NCI-H345 treated with DMSO at 0.1 percent for 48 hours (cell line): ENCODE results near the gene PIGB.
"Not testable (repeated sequence)": the region's sequence is repeated elsewhere in the genome, so short reads cannot be mapped to it uniquely, and the experiment has no call there.

ENCODE experiments used
- DNase-seq: peaks from one replicate; lab custom pipeline; 2025; ENCODE audit not compliant: unreplicated experiment; lab: John Stamatoyannopoulos, UW

Gene PIGB

DNA sequence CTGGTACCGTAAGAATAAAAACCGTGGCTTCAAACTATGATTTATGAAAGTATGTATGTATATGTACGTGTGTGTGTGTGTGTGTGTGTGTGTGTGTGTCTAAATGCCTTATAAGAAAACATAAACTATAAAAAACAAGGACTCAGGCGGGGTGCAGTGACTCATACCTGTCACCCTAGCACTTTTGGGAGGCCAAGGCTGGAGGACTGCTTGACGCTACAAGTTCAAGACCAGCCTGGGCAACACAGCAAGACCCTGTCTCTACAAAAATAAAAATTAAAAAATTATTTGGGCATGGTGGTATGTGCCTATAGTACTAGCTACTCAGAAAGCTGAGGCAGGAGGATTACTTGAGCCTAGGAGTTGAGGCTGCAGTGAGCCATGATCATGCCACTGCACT lies 60.1 kb downstream of the PIGB start:
- no peak for DNase-seq

DNA sequence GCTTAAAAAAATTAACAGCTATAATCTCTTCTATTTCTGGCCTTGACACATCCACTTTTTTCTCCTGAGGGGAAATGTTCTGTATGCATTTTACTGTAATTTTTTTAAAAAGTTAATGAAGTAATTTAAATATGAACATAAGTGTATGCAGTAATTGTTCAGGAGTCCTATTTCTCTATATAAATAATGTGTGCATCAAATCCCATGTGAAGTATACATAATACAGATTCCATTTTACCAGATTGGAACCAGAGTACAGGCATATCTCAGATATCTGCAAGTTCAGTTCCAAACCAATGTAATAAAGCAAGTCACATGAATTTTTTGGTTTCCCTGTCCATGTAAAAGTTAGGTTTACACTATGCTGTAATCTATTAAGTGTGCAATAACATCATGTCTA lies 62.6 kb downstream of the PIGB start:
- no peak for DNase-seq

- no peak for DNase-seq
Measured at GRCh38 chr15:55383687-55384086, 64.7 kb downstream of the PIGB start.

DNA sequence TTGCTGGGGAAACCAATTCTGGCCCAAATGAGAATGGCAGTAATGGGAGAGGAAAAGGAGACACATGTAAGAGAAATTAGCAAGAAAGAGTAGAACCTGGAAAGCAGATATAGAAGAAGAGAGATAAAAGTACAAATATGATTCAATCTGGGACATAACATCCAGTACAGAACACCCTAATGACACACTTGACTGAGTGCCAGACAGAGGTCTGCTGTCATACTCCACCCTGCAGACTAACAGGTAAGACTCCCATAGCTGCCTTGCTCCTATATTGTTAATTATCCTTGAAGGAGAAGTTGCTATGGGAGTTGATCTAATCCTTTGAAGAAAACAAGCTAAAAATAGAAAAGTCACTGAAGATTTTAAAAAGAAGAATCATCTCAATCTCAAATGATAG lies 68.0 kb downstream of the PIGB start:
- DNase-seq = no peak

GRCh38 chr15:55389264-55389607 lies 70.2 kb downstream of the PIGB start:
- DNase-seq = no peak

- DNase-seq = no peak
Measured at GRCh38 chr15:55394694-55395093, 75.7 kb downstream of the PIGB start.

- DNase-seq = no peak
Measured at GRCh38 chr15:55398243-55398642, 79.2 kb downstream of the PIGB start.

GRCh38 chr15:55400050-55400449 lies 81.0 kb downstream of the PIGB start:
- not testable (repeated sequence) for DNase-seq

DNA sequence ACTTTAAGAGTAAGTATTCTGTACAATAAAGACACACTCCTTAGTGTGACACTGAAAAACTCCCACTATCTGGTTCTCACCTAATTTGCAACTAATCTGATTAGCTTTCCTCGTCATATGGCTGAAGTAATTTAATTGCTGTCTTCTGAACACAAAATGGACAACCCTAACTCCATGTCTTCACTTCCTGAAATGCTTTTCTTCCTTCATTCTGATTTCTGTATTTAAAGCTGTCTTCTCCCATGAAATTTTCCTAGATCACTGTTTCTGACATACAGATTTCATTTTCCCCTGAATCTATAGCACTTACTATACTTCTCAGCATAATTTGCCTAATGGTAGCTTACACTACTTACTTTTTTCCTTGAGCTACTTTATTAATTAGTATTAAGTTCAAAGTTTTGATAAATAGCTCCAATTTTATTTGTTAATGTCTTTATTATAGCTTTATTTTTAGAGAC lies 82.8 kb downstream of the PIGB start:
- no peak for DNase-seq

GRCh38 chr15:55402707-55403106 lies 83.7 kb downstream of the PIGB start:
- no peak for DNase-seq

GRCh38 chr15:55403531-55403930 lies 84.5 kb downstream of the PIGB start:
- no peak for DNase-seq
